KG1 (cell line): ENCODE measurements around the gene CSF1.
"Not testable (repeated sequence)": the region's sequence is repeated elsewhere in the genome, so short reads cannot be mapped to it uniquely, and the experiment has no call there.

Experiments used
- DNase-seq: peaks from one replicate; lab custom pipeline; 2025; lab: John Stamatoyannopoulos, UW

Gene CSF1

GRCh38 chr1:109919303-109919702 lies 8.7 kb downstream of the CSF1 start:
- DNase-seq, result no peak

GRCh38 chr1:109920391-109920790 lies 9.7 kb downstream of the CSF1 start:
- not testable (repeated sequence) for DNase-seq

GRCh38 chr1:109922326-109922725 lies 11.7 kb downstream of the CSF1 start:
- no peak for DNase-seq

- no peak for DNase-seq
These were observed 12.7 kb downstream of the CSF1 start for GRCh38 chr1:109923131-109923945.

GRCh38 chr1:109923946-109924275 lies 13.3 kb downstream of the CSF1 start:
- no peak for DNase-seq

- DNase-seq, result no peak
These were observed 13.7 kb downstream of the CSF1 start for GRCh38 chr1:109924316-109924715.

GRCh38 chr1:109925159-109925990 lies 14.7 kb downstream of the CSF1 start:
- DNase-seq, result no peak

GRCh38 chr1:109926662-109927300 lies 16.1 kb downstream of the CSF1 start:
- no peak for DNase-seq

GRCh38 chr1:109927356-109927755 lies 16.7 kb downstream of the CSF1 start:
- DNase-seq, result no peak

- DNase-seq, result no peak
These were observed 17.3 kb downstream of the CSF1 start for GRCh38 chr1:109927911-109928321.

GRCh38 chr1:109928591-109929111 lies 18.0 kb downstream of the CSF1 start:
- no peak for DNase-seq

- DNase-seq, result no peak
These were observed 18.5 kb downstream of the CSF1 start for GRCh38 chr1:109929170-109929569.

GRCh38 chr1:109929588-109930251 lies 19.1 kb downstream of the CSF1 start:
- DNase-seq, result no peak

GRCh38 chr1:109930252-109930993 lies 19.8 kb downstream of the CSF1 start:
- no peak for DNase-seq

- no peak for DNase-seq
These were observed 20.6 kb downstream of the CSF1 start for GRCh38 chr1:109931189-109931731.

- DNase-seq, result no peak
These were observed 21.4 kb downstream of the CSF1 start for GRCh38 chr1:109931911-109932636.

- DNase-seq, result no peak
These were observed 22.0 kb downstream of the CSF1 start for GRCh38 chr1:109932679-109933078.

GRCh38 chr1:109933856-109934711 lies 23.4 kb downstream of the CSF1 start:
- no peak for DNase-seq

GRCh38 chr1:109935451-109935900 lies 24.8 kb downstream of the CSF1 start:
- DNase-seq, result no peak
